ENCODE results near the gene ZNF282. TPM values are rescaled to one million over a fixed set of nuclear protein-coding genes. Genes with fewer than 3 reads are reported as not detected.

Gene ZNF282
- total RNA-seq, result 10 to 100 TPM; 19.7 to 31.5 (median 25.1) TPM

GRCh38 chr7:149195180-149196150 is at the start of gene ZNF282:
ZNF282 (plus strand) TSS chr7:149195546; CDS start chr7:149195590, 44 bp downstream.
- Histone ChIP-seq H3K4me3 (peak within 1 kb of the TSS; percentile 79 to 89 (median 85)), H3K27ac (peak within 1 kb of the TSS; percentile 76 to 93 (median 88)), H3K9me3 (no peaks in the 10 kb centered on the region), H3K36me3 (peaks cover 2 to 26% (median 14%) of the 10 kb centered on the region in 3 donors), H3K27me3 (no peaks in the 10 kb centered on the region), H3K4me1 (peaks cover 0 to 28% (median 17%) of the 10 kb centered on the region in 4 donors)
- WGBS, 2 donors, result 1% methylated on average over 57 to 90 of the region's 97 CpGs
- DNase-seq (ENCODE audit: low spot score in 2 of 2), result peak; percentile 69 to 76
- peak; percentile 18 to 70 for TF ChIP-seq EP300 (IDR thresholded peaks at IDR 0.05)
- peak; percentile 60 to 80 (median 72) for TF ChIP-seq CTCF (IDR thresholded peaks at IDR 0.05)
- peak in 1 of 2 donors; percentile 35 for TF ChIP-seq POLR2A (IDR thresholded peaks at IDR 0.05)

- 0 to 2% methylated on average over 16 to 73 of the region's 79 CpGs for WGBS, 2 donors
- Histone ChIP-seq H3K27me3 (no peaks in the 10 kb centered on the region), H3K4me3 (peak within 1 kb of the TSS; percentile 84 to 97 (median 90)), H3K9me3 (no peaks in the 10 kb centered on the region), H3K36me3 (no peaks in the 10 kb centered on the region), H3K27ac (peak within 1 kb of the TSS; percentile 64 to 91 (median 88)), H3K4me1 (peaks cover 0 to 33% (median 7%) of the 10 kb centered on the region in 4 donors)
- TF ChIP-seq CTCF (IDR thresholded peaks at IDR 0.05) (peak; percentile 74 to 99 (median 93)), POLR2A (IDR thresholded peaks at IDR 0.05) (no peak), EP300 (IDR thresholded peaks at IDR 0.05) (peak in 1 of 2 donors; percentile 29)
- peak; percentile 43 to 44 for DNase-seq (ENCODE audit: low spot score in 2 of 2)
These were observed 48.1 kb upstream of the ZNF282 start, which contains the start of gene ZNF398 for GRCh38 chr7:149147072-149147751. ZNF398 (plus strand) TSS chr7:149147453; CDS start chr7:149147743, 290 bp downstream.

GRCh38 chr7:149147752-149148653 is 47.3 kb upstream of the ZNF282 start:
- Histone ChIP-seq H3K4me3 (peak overlapping the region; percentile 84 to 97 (median 90)), H3K4me1 (peaks cover 0 to 33% (median 7%) of the 10 kb centered on the region in 4 donors), H3K27me3 (no peaks in the 10 kb centered on the region), H3K27ac (peak overlapping the region; percentile 64 to 91 (median 88)), H3K9me3 (no peaks in the 10 kb centered on the region), H3K36me3 (no peaks in the 10 kb centered on the region)
- 0% methylated on average over 7 to 61 of the region's 86 CpGs for whole genome bisulfite sequencing, 2 donors
- peak in 1 of 2 donors; percentile 14 for DNase-seq (ENCODE audit: low spot score in 2 of 2)
- TF ChIP-seq CTCF (IDR thresholded peaks at IDR 0.05) (no peak), EP300 (IDR thresholded peaks at IDR 0.05) (peak in 1 of 2 donors; percentile 10)

GRCh38 chr7:149150981-149151380 is 44.4 kb upstream of the ZNF282 start:
- Histone ChIP-seq H3K4me1 (peaks cover 0 to 40% (median 7%) of the 10 kb centered on the region in 4 donors), H3K36me3 (peaks cover 0 to 23% (median 0%) of the 10 kb centered on the region in 3 donors), H3K27ac (no peak overlapping the region), H3K4me3 (no peak overlapping the region), H3K9me3 (no peaks in the 10 kb centered on the region), H3K27me3 (no peaks in the 10 kb centered on the region)
- TF ChIP-seq POLR2A (IDR thresholded peaks at IDR 0.05) (no peak), CTCF (IDR thresholded peaks at IDR 0.05) (no peak), EP300 (IDR thresholded peaks at IDR 0.05) (no peak)
- DNase-seq (ENCODE audit: low spot score in 2 of 2), result no peak
- WGBS, 2 donors, result 67 to 87% methylated on average over 4 of the region's 4 CpGs

All from tibial nerve (tissue), 4 donors.